Vagina (tissue), 2 donors: ENCODE measurements around the gene MEG3. TPM values are rescaled to one million over a fixed set of nuclear protein-coding genes. Genes with fewer than 3 reads are reported as not detected.
A peak's percentile ranks its signal among the peaks of the same experiment; 100 is the strongest.

Experiments used
- DNase-seq, 2 donors: peaks; one replicate each; pipeline ENCODE4 v3.0.0-alpha.2; 2017; ENCODE audit errors: extremely low spot score in 2 of 2
- H3K27ac ChIP-seq: fragments of 200-600 bp; sonication (generic); one replicate; pipeline ENCODE4 v1.5.1; 2019
- H3K27me3 ChIP-seq: fragments of 200-600 bp; sonication (generic); one replicate; pipeline ENCODE4 v1.5.1; 2019
- H3K36me3 ChIP-seq, 2 donors: fragments of 200-600 bp; sonication (generic); one replicate each; pipeline ENCODE4 v1.5.1; 2017 to 2019
- H3K4me1 ChIP-seq: fragments of 200-600 bp; sonication (generic); one replicate; pipeline ENCODE4 v1.5.1; 2019
- H3K4me3 ChIP-seq, 2 donors: fragments of 200-600 bp; sonication (generic); 1 replicate in 1 of 2; 2 replicates in 1 of 2; pipeline ENCODE4 v1.5.1; 2016 to 2019
- H3K9me3 ChIP-seq: fragments of 200-600 bp; sonication (generic); one replicate; pipeline ENCODE4 v1.5.1; 2019
- POLR2A ChIP-seq, 2 donors: fragments of 450-650 bp; IDR thresholded peaks; one replicate each; pipeline ENCODE4 v1.6.1; 2017; ENCODE audit warnings: antibody characterized with exemption in 2 of 2, mild to moderate bottlenecking in 2 of 2, moderate library complexity in 2 of 2
- POLR2AphosphoS5 ChIP-seq, 2 donors: sonication (generic); formaldehyde crosslinking; IDR thresholded peaks; one replicate each; pipeline ENCODE4 v1.9.0; 2017; ENCODE audit warnings: antibody characterized with exemption in 2 of 2, mild to moderate bottlenecking in 2 of 2, low read depth in 1 of 2; ENCODE audit not compliant: insufficient read depth in 1 of 2
- intact Hi-C: fragments of 100-400 bp; cut with DNase I; formaldehyde crosslinking; loops from one replicate; pipeline ENCODE4 v1.15.1; 2023
- total RNA-seq: library from RNA; depleted of rRNA; stranded (reverse); fragments of >200 nt; gene quantifications from one replicate; pipeline ENCODE4 v1.2.3, GENCODE V29; 2016
- TF ChIP-seq, protein P1 (sequence below), 3 experiments: fragments of 450-650 bp in 2 of 3; fragments of 200-600 bp in 1 of 3; sonication (generic) in 1 of 3; IDR thresholded peaks; one replicate each; pipeline ENCODE4 v1.5.1; 2017 to 2019; ENCODE audit warnings: antibody characterized with exemption in 3 of 3, mild to moderate bottlenecking in 2 of 3, moderate library complexity in 2 of 3

Gene MEG3
- 126 TPM for total RNA-seq

DNA sequence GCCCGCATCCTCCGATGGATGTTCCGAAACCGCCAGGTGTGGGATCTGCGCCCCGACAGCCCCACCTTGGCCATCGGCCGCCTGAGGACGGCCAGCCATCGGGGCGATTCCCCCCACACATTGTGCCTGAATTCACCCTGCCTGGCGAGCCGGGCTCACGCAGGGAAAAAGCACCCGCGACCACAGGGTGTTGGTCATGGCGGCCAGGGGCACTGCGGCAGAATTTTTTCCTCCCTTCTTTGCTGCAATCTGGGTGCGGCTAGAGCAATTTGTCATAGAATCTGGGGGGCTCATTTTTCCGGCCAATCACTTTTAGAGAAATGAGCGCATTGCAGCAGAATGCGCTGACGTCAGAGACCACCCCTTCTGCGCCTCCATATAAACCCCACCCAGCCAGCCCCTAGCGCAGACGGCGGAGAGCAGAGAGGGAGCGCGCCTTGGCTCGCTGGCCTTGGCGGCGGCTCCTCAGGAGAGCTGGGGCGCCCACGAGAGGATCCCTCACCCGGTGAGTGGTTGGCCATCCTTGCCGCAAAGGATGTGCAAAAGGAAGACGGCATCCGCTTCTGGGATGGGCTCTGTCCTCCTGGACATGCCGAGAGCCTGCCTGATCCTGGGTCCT lies at the start of gene MEG3:
Gene MEG3, plus strand, starts transcription at position 406 of the 619 bp plus-strand sequence.
- Histone ChIP-seq H3K27me3 (no peaks in the 10 kb centered on the region), H3K27ac (peak within 1 kb of the TSS; percentile 79), H3K4me1 (peaks cover 4% of the 10 kb centered on the region), H3K9me3 (no peaks in the 10 kb centered on the region), H3K36me3 (no peaks in the 10 kb centered on the region), H3K4me3 (peak within 1 kb of the TSS; percentile 43 to 46)
- intact Hi-C loops = no loop called here
- TF ChIP-seq POLR2A (IDR thresholded peaks at IDR 0.05) (peak in 1 of 2 donors; percentile 94), POLR2AphosphoS5 (IDR thresholded peaks at IDR 0.05; ENCODE audit: insufficient read depth in 1 of 2, low read depth in 1 of 2) (peak; percentile 41 to 97)
- TF ChIP-seq, protein P1, sequence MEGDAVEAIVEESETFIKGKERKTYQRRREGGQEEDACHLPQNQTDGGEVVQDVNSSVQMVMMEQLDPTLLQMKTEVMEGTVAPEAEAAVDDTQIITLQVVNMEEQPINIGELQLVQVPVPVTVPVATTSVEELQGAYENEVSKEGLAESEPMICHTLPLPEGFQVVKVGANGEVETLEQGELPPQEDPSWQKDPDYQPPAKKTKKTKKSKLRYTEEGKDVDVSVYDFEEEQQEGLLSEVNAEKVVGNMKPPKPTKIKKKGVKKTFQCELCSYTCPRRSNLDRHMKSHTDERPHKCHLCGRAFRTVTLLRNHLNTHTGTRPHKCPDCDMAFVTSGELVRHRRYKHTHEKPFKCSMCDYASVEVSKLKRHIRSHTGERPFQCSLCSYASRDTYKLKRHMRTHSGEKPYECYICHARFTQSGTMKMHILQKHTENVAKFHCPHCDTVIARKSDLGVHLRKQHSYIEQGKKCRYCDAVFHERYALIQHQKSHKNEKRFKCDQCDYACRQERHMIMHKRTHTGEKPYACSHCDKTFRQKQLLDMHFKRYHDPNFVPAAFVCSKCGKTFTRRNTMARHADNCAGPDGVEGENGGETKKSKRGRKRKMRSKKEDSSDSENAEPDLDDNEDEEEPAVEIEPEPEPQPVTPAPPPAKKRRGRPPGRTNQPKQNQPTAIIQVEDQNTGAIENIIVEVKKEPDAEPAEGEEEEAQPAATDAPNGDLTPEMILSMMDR (IDR thresholded peaks at IDR 0.05) = no peak
- no peak for DNase-seq

DNA sequence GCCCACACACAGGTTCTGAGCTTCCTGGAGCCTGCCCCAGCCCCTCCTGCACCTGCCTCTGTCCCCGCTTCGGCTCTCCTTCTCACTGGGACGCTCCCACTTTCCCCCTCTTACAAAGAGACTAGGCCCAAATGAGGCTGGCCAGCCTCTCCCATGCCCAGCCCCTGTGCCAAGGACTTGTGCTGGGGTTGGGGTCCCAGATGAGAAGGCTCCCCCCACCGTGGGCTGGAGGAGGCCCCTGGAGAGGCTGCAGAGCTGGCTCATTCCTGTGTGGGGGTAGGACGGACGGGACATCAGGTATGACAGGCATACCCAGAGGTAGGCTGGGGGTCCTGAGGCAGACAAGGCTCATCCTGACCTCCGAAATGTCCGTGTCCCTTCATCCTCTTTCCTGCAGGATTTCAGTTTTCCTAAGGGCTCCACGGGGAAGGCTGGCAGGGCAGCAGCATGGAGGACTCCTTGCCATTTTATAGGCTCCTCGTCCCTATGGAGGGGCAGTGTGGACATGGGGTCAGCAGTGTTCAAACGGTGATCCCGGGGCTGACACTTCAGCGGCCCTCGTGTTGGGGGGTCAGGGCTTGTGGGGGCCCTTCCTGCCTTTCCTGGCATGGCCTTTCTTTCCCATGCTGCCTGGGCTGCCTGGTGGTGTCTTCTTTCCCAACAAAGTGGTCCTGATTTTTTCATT lies 49.1 kb upstream of the MEG3 start:
- intact Hi-C loops = no loop called here
- no peaks in the 10 kb centered on the region for H3K4me1 ChIP-seq
- no peak overlapping the region for H3K4me3 ChIP-seq
- no peaks in the 10 kb centered on the region for H3K9me3 ChIP-seq
- peak in 1 of 2 donors; percentile 42 for DNase-seq
- TF ChIP-seq POLR2AphosphoS5 (IDR thresholded peaks at IDR 0.05; ENCODE audit: insufficient read depth in 1 of 2, low read depth in 1 of 2) (no peak), POLR2A (IDR thresholded peaks at IDR 0.05) (no peak)
- TF ChIP-seq, protein P1 (IDR thresholded peaks at IDR 0.05) = no peak
- H3K27ac ChIP-seq = no peak overlapping the region
- H3K27me3 ChIP-seq = no peaks in the 10 kb centered on the region
- no peaks in the 10 kb centered on the region for H3K36me3 ChIP-seq

DNA sequence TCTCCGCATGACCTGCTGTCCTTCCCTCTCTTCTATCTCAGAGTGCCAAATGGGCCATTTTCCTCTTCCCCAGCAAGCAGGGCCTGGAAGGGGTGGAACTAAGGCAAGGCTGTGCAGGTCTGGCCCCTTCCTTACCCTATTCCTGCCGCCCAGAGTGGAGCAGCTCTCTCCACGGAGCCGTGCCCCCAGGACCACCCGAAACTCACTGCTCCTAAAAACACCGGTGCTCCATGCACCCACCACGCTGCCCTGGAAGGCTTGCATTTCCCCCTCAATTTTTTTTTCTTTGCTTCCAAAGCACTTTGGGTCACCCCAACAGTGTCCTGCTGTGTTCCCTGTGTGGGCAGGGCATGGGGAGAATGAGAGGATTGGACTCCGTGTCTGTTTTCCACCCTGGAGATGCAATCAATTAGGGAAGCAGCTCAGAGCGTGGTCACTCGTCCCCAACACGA lies 48.5 kb upstream of the MEG3 start:
- intact Hi-C loops = no loop called here
- H3K27me3 ChIP-seq = no peaks in the 10 kb centered on the region

DNA sequence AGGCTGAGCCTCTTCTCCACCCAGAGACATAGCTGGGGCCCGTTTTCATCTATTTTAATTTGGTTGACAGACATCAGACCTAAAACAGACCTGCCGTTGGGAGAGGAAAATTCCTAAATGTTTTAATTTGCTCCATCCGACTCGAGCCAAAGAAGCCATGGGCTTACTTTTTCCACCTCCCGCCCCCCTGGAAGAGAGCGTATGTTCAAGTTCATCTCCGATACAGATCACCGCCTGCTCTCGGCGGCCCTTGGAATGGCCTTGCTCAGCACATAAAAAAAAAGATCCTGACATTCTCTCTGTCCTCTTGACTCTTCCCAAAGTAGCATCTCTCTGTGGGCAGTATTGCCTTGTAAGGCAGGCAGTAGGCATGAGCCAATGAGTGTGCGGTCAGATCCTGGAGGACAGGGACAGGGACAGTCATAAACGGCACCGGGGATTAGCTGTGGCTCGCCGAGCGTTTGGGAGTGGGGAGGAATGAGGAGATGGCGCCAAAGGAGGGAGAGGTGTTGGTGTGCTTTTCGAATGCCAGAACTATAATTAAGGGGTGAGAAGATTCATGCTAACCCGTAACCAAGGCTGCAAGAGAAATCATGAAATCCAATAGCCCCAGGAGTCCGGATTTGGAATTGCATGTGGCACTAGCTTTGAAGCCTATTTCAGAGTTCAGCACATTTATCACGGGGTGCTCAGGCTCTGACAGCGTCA lies 47.9 kb upstream of the MEG3 start:
- TF ChIP-seq POLR2AphosphoS5 (IDR thresholded peaks at IDR 0.05; ENCODE audit: insufficient read depth in 1 of 2, low read depth in 1 of 2) = no peak
- TF ChIP-seq, protein P1 (IDR thresholded peaks at IDR 0.05) = no peak
- no peak for TF ChIP-seq POLR2A (IDR thresholded peaks at IDR 0.05)
- Histone ChIP-seq H3K27ac (no peak overlapping the region), H3K4me3 (no peak overlapping the region), H3K36me3 (no peaks in the 10 kb centered on the region), H3K4me1 (no peaks in the 10 kb centered on the region), H3K27me3 (no peaks in the 10 kb centered on the region), H3K9me3 (no peaks in the 10 kb centered on the region)
- intact Hi-C loops = no loop called here
- peak in 1 of 2 donors; percentile 69 for DNase-seq

More for the DNA sequence above, 48.5 kb upstream of the MEG3 start:
- no peak overlapping the region for H3K27ac ChIP-seq
- no peaks in the 10 kb centered on the region for H3K4me1 ChIP-seq
- no peaks in the 10 kb centered on the region for H3K9me3 ChIP-seq
- TF ChIP-seq, protein P1 (IDR thresholded peaks at IDR 0.05) = no peak
- TF ChIP-seq POLR2A (IDR thresholded peaks at IDR 0.05) = no peak
- TF ChIP-seq POLR2AphosphoS5 (IDR thresholded peaks at IDR 0.05; ENCODE audit: insufficient read depth in 1 of 2, low read depth in 1 of 2) = no peak
- peak in 1 of 2 donors; percentile 54 for DNase-seq
- H3K4me3 ChIP-seq = no peak overlapping the region
- no peaks in the 10 kb centered on the region for H3K36me3 ChIP-seq
